Chondrocyte (in vitro differentiated cells): ENCODE results near the gene SLC22A23. TPM values are rescaled to one million over a fixed set of nuclear protein-coding genes. Genes with fewer than 3 reads are reported as not detected.

Experiments used
- DNase-seq: peaks from one replicate; pipeline ENCODE4 v3.0.0; 2021; ENCODE audit warnings: mixed read lengths, low spot score
- H3K27ac Mint-ChIP-seq: one replicate; pipeline ENCODE4 v1.8.0; 2021; ENCODE audit warnings: mild to moderate bottlenecking, moderate library complexity, mixed read lengths; ENCODE audit not compliant: unreplicated experiment
- H3K27me3 Mint-ChIP-seq: 2 replicates; pipeline ENCODE4 v1.8.0; 2021; ENCODE audit warnings: low read depth, mixed read lengths
- H3K36me3 Mint-ChIP-seq: 2 replicates; pipeline ENCODE4 v1.8.0; 2021; ENCODE audit warnings: low read depth, mixed read lengths
- H3K4me1 Mint-ChIP-seq: 2 replicates; pipeline ENCODE4 v1.8.0; 2021; ENCODE audit warnings: low read depth, mild to moderate bottlenecking, mixed read lengths
- H3K4me3 Mint-ChIP-seq: one replicate; pipeline ENCODE4 v1.8.0; 2021; ENCODE audit warnings: mild to moderate bottlenecking, moderate library complexity, mixed read lengths; ENCODE audit not compliant: unreplicated experiment
- H3K9me3 Mint-ChIP-seq: 2 replicates; pipeline ENCODE4 v1.8.0; 2021; ENCODE audit warnings: low read depth, mixed read lengths
- CTCF ChIP-seq: fragments of 200-600 bp; sonication (generic); IDR thresholded peaks from 2 replicates; pipeline ENCODE4 v1.5.0; 2021; ENCODE audit warnings: antibody characterized with exemption, mild to moderate bottlenecking, moderate library complexity
- total RNA-seq: library from RNA; stranded (reverse); gene quantifications from 3 replicates; pipeline ENCODE4 v1.2.1, GENCODE V29; 2021

SLC22A23 gene
- total RNA-seq, 1 donor from 2014 or later = 36.4 TPM

- Mint-ChIP-seq H3K27ac (no peak overlapping the region), H3K36me3 (peaks cover 11% of the 10 kb centered on the region), H3K4me3 (no peak overlapping the region), H3K27me3 (no peaks in the 10 kb centered on the region), H3K4me1 (peaks cover 11% of the 10 kb centered on the region), H3K9me3 (no peaks in the 10 kb centered on the region)
- no peak for DNase-seq
- TF ChIP-seq CTCF = no peak
These were observed 23.8 kb downstream of the SLC22A23 start for GRCh38 chr6:3433005-3433404.

GRCh38 chr6:3432416-3432815, 24.4 kb downstream of the SLC22A23 start:
- Mint-ChIP-seq H3K4me3 (no peak overlapping the region), H3K27me3 (no peaks in the 10 kb centered on the region), H3K36me3 (peaks cover 9% of the 10 kb centered on the region), H3K9me3 (no peaks in the 10 kb centered on the region), H3K27ac (no peak overlapping the region), H3K4me1 (peaks cover 13% of the 10 kb centered on the region)
- TF ChIP-seq CTCF = no peak
- DNase-seq = no peak

- Mint-ChIP-seq H3K36me3 (peaks cover 9% of the 10 kb centered on the region), H3K4me1 (peaks cover 15% of the 10 kb centered on the region), H3K4me3 (no peak overlapping the region), H3K9me3 (no peaks in the 10 kb centered on the region), H3K27me3 (no peaks in the 10 kb centered on the region), H3K27ac (no peak overlapping the region)
- DNase-seq = no peak
- no peak for TF ChIP-seq CTCF
These were observed 24.9 kb downstream of the SLC22A23 start for GRCh38 chr6:3431994-3432393.

- Mint-ChIP-seq H3K27ac (no peak overlapping the region), H3K27me3 (no peaks in the 10 kb centered on the region), H3K4me1 (peaks cover 23% of the 10 kb centered on the region), H3K4me3 (no peak overlapping the region), H3K36me3 (peaks cover 3% of the 10 kb centered on the region), H3K9me3 (no peaks in the 10 kb centered on the region)
- DNase-seq = no peak
- no peak for TF ChIP-seq CTCF
These were observed 27.6 kb downstream of the SLC22A23 start for GRCh38 chr6:3429211-3429610.

- TF ChIP-seq CTCF = no peak
- DNase-seq = no peak
- no peak overlapping the region for H3K4me3 Mint-ChIP-seq
- H3K36me3 Mint-ChIP-seq = peaks cover 3% of the 10 kb centered on the region
- no peaks in the 10 kb centered on the region for H3K9me3 Mint-ChIP-seq
- H3K27ac Mint-ChIP-seq = no peak overlapping the region
- H3K27me3 Mint-ChIP-seq = no peaks in the 10 kb centered on the region
- peaks cover 23% of the 10 kb centered on the region for H3K4me1 Mint-ChIP-seq
These were observed 28.1 kb downstream of the SLC22A23 start for GRCh38 chr6:3428700-3429099.
